K562 (cell line): Measurements from ENCODE around the gene THAP2. TPM values are rescaled to one million over a fixed set of nuclear protein-coding genes. Genes with fewer than 3 reads are reported as not detected.

Source experiments
- CXXC5 ChIP-seq: fragments of 250-450 bp; sonication (Bioruptor Pico); IDR thresholded peaks from 2 replicates; pipeline ENCODE4 v1.8.0; 2022; ENCODE audit warnings: inconsistent platforms, mild to moderate bottlenecking, moderate library complexity
- DPF2 ChIP-seq: fragments of 450-650 bp; IDR thresholded peaks from 2 replicates; pipeline ENCODE4 v1.6.1; 2016
- GATAD2A ChIP-seq: fragments of 450-650 bp; IDR thresholded peaks from 2 replicates; pipeline ENCODE4 v1.6.1; 2017
- MTA2 ChIP-seq: fragments of 450-650 bp; IDR thresholded peaks from 2 replicates; pipeline ENCODE4 v1.6.1; 2016; ENCODE audit warnings: low read depth
- RBM34 ChIP-seq: fragments of 200-400 bp; formaldehyde crosslinking; IDR thresholded peaks from 2 replicates; pipeline ENCODE4 v1.6.1; 2018; ENCODE audit warnings: low read length, borderline replicate concordance; ENCODE audit not compliant: insufficient read depth
- SMAD4 ChIP-seq: fragments of 250-450 bp; sonication (Bioruptor Pico); conservative IDR thresholded peaks from 2 replicates; pipeline ENCODE4 v1.8.0; 2021; ENCODE audit warnings: inconsistent platforms, mild to moderate bottlenecking, moderate library complexity
- SMARCC2 ChIP-seq: fragments of 450-650 bp; IDR thresholded peaks from 2 replicates; pipeline ENCODE4 v1.6.1; 2017; ENCODE audit warnings: antibody characterized with exemption, moderate library complexity, mild to moderate bottlenecking, low read depth
- TCF3 ChIP-seq: sonication (generic); formaldehyde crosslinking; IDR thresholded peaks from 2 replicates; pipeline ENCODE4 v1.4.0; 2020; ENCODE audit warnings: mild to moderate bottlenecking, missing genetic modification reagents
- ZNF121 ChIP-seq: sonication (generic); formaldehyde crosslinking; conservative IDR thresholded peaks from 2 replicates; pipeline ENCODE4 v1.8.0; 2022; ENCODE audit warnings: missing genetic modification reagents
- ZNF707 ChIP-seq: fragments of 250-450 bp; sonication (Bioruptor Pico); conservative IDR thresholded peaks from 2 replicates; pipeline ENCODE4 v1.8.0; 2022; ENCODE audit warnings: inconsistent platforms, mild to moderate bottlenecking, moderate library complexity
- polyA plus RNA-seq, 8 experiments: library from polyadenylated mRNA; depleted of rRNA in 4 of 8; stranded (reverse) in 5 of 8; unstranded in 3 of 8; fragments of >200 nt; fragmentation: Nextera tagmentation in 2 of 8; fragmentation: Illumina TruSeq in 1 of 8; extraction: Ambion mirVana in 2 of 8; extraction: Trizol in 1 of 8; gene quantifications; 2 replicates each; pipeline versions ENCODE4 v1.2.1 to v1.2.3, GENCODE V29; 2011 to 2014; ENCODE audit warnings: inconsistent platforms in 1 of 8, missing spikeins in 1 of 8
- total RNA-seq, 7 experiments: library from RNA; depleted of rRNA in 6 of 7; stranded (reverse); fragments of >200 nt in 6 of 7; fragmentation: Illumina TruSeq in 2 of 7; extraction: Trizol in 2 of 7; gene quantifications; 2 replicates each; pipeline versions ENCODE4 v1.2.1 to v1.2.3, GENCODE V29; 2011 to 2021; ENCODE audit warnings: low replicate concordance in 1 of 7
- TF ChIP-seq, protein P1 (sequence below): fragments of 200-400 bp; formaldehyde crosslinking; IDR thresholded peaks from 2 replicates; pipeline ENCODE4 v1.6.1; 2017; ENCODE audit warnings: mild to moderate bottlenecking, low read depth, low read length, moderate library complexity
- TF ChIP-seq, protein P2 (sequence below), 2 experiments: IDR thresholded peaks in 1 of 2; conservative IDR thresholded peaks in 1 of 2; 2 replicates each; pipeline ENCODE4 v1.6.1; 2016; ENCODE audit warnings: low read depth in 2 of 2, mild to moderate bottlenecking in 1 of 2, missing compliant biosample characterization in 1 of 2, missing genetic modification characterization in 1 of 2, moderate library complexity in 1 of 2
- TF ChIP-seq, protein P3 (sequence below): sonication (generic); IDR thresholded peaks from 2 replicates; pipeline ENCODE4 v1.6.1; 2016
- TF ChIP-seq, protein P4 (sequence below), 2 experiments: fragments of 450-650 bp; formaldehyde crosslinking in 1 of 2; IDR thresholded peaks; 2 replicates each; pipeline versions ENCODE4 v1.4.0 to v1.6.1; 2014 to 2020; ENCODE audit warnings: mild to moderate bottlenecking in 2 of 2, borderline replicate concordance in 1 of 2, low read depth in 1 of 2

Gene THAP2
- total and polyA plus RNA-seq, 9 of the 15 experiments (the other 6 are each of a cell fraction or from before 2014, with no cell fraction given), result 1.8 to 18.9 (median 7.3) TPM

DNA sequence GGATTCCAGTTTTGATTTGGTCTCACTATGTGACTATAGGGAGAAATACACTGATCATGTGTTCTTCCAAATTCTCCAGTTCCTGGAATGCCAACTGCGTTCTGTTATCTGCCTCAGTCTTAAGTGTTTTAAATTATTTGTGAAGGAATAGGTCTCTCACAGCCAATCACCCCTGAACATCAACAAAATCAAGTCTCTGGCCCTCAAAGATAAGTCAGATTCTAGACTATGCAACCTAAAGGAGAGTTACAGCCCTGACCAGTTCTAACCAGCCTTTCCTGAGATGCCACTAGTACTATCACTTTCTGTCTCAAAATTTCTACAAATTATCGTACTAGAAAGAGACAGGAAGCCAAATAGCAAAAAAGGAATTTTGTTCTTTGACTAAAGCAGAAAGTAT is 22.7 kb upstream of the THAP2 start (continued):
- TF ChIP-seq, protein P1, sequence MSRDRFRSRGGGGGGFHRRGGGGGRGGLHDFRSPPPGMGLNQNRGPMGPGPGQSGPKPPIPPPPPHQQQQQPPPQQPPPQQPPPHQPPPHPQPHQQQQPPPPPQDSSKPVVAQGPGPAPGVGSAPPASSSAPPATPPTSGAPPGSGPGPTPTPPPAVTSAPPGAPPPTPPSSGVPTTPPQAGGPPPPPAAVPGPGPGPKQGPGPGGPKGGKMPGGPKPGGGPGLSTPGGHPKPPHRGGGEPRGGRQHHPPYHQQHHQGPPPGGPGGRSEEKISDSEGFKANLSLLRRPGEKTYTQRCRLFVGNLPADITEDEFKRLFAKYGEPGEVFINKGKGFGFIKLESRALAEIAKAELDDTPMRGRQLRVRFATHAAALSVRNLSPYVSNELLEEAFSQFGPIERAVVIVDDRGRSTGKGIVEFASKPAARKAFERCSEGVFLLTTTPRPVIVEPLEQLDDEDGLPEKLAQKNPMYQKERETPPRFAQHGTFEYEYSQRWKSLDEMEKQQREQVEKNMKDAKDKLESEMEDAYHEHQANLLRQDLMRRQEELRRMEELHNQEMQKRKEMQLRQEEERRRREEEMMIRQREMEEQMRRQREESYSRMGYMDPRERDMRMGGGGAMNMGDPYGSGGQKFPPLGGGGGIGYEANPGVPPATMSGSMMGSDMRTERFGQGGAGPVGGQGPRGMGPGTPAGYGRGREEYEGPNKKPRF, result no peak
- TF ChIP-seq, protein P2, sequence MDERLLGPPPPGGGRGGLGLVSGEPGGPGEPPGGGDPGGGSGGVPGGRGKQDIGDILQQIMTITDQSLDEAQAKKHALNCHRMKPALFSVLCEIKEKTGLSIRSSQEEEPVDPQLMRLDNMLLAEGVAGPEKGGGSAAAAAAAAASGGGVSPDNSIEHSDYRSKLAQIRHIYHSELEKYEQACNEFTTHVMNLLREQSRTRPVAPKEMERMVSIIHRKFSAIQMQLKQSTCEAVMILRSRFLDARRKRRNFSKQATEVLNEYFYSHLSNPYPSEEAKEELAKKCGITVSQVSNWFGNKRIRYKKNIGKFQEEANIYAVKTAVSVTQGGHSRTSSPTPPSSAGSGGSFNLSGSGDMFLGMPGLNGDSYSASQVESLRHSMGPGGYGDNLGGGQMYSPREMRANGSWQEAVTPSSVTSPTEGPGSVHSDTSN (CRISPR knock-in tag; IDR thresholded peaks at IDR 0.05; ENCODE audit: low read depth), result no peak
- TF ChIP-seq, protein P2 (tag; conservative IDR thresholded peaks at IDR 0.05; ENCODE audit: low read depth), result 0 out of 2 replicates have a peak, but pooled peaks have one; percentile 35
- no peak for TF ChIP-seq ZNF707 (CRISPR knock-in tag)
- no peak for TF ChIP-seq RBM34
- TF ChIP-seq MTA2, result peak; percentile 79
- TF ChIP-seq DPF2, result peak; percentile 67; the same call in 1 of the 2 replicates
- TF ChIP-seq, protein P3, sequence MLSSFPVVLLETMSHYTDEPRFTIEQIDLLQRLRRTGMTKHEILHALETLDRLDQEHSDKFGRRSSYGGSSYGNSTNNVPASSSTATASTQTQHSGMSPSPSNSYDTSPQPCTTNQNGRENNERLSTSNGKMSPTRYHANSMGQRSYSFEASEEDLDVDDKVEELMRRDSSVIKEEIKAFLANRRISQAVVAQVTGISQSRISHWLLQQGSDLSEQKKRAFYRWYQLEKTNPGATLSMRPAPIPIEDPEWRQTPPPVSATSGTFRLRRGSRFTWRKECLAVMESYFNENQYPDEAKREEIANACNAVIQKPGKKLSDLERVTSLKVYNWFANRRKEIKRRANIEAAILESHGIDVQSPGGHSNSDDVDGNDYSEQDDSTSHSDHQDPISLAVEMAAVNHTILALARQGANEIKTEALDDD, result peak; percentile 71
- peak; percentile 70 for TF ChIP-seq TCF3 (CRISPR knock-in tag)
- no peak for TF ChIP-seq GATAD2A
- TF ChIP-seq, protein P4, sequence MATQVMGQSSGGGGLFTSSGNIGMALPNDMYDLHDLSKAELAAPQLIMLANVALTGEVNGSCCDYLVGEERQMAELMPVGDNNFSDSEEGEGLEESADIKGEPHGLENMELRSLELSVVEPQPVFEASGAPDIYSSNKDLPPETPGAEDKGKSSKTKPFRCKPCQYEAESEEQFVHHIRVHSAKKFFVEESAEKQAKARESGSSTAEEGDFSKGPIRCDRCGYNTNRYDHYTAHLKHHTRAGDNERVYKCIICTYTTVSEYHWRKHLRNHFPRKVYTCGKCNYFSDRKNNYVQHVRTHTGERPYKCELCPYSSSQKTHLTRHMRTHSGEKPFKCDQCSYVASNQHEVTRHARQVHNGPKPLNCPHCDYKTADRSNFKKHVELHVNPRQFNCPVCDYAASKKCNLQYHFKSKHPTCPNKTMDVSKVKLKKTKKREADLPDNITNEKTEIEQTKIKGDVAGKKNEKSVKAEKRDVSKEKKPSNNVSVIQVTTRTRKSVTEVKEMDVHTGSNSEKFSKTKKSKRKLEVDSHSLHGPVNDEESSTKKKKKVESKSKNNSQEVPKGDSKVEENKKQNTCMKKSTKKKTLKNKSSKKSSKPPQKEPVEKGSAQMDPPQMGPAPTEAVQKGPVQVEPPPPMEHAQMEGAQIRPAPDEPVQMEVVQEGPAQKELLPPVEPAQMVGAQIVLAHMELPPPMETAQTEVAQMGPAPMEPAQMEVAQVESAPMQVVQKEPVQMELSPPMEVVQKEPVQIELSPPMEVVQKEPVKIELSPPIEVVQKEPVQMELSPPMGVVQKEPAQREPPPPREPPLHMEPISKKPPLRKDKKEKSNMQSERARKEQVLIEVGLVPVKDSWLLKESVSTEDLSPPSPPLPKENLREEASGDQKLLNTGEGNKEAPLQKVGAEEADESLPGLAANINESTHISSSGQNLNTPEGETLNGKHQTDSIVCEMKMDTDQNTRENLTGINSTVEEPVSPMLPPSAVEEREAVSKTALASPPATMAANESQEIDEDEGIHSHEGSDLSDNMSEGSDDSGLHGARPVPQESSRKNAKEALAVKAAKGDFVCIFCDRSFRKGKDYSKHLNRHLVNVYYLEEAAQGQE (IDR thresholded peaks at IDR 0.05; ENCODE audit: borderline replicate concordance), result peak; percentile 97
- TF ChIP-seq, protein P4 (CRISPR knock-in tag; IDR thresholded peaks at IDR 0.05; ENCODE audit: low read depth), result no peak
- TF ChIP-seq SMAD4 (CRISPR knock-in tag), result peak; percentile 85
- peak; percentile 95 for TF ChIP-seq CXXC5
- TF ChIP-seq SMARCC2, result peak; percentile 54; the same call in 1 of the 2 replicates
- no peak for TF ChIP-seq ZNF121 (CRISPR knock-in tag)
